Occipital lobe (tissue), 3 donors: ENCODE results near the gene POU6F2. TPM values are rescaled to one million over a fixed set of nuclear protein-coding genes. Genes with fewer than 3 reads are reported as not detected.

ENCODE experiments used
- DNase-seq: peaks from one replicate; lab custom pipeline; 2025; lab: John Stamatoyannopoulos, UW
- small RNA-seq: library from RNA; depleted of rRNA; stranded (forward); fragments of <200 nt; gene quantifications from one replicate; pipeline ENCODE3, GENCODE V24; 2014
- total RNA-seq: library from RNA; depleted of rRNA; stranded (reverse); fragments of >200 nt; gene quantifications from one replicate; pipeline ENCODE4 v1.2.3, GENCODE V29; 2014

The POU6F2 gene
- total RNA-seq, 1 donor from 2014 or later = 2.0 TPM

- no peak for DNase-seq
Measured at GRCh38 chr7:39490296-39490695, 512.6 kb downstream of the POU6F2 start.

- DNase-seq = no peak
Measured at GRCh38 chr7:39493934-39494333, 516.2 kb downstream of the POU6F2 start.

GRCh38 chr7:39501358-39501757, 523.6 kb downstream of the POU6F2 start:
- DNase-seq = no peak

GRCh38 chr7:39504963-39505362, 527.3 kb downstream of the POU6F2 start:
- DNase-seq = no peak

GRCh38 chr7:39507866-39508551, 530.3 kb downstream of the POU6F2 start:
- DNase-seq = no peak

- no peak for DNase-seq
Measured at GRCh38 chr7:39509436-39509835, 531.7 kb downstream of the POU6F2 start.

- no peak for DNase-seq
Measured at GRCh38 chr7:39509912-39510311, 532.2 kb downstream of the POU6F2 start.

- no peak for DNase-seq
Measured at GRCh38 chr7:39510864-39511354, 533.2 kb downstream of the POU6F2 start.

GRCh38 chr7:39515534-39516228, 538.0 kb downstream of the POU6F2 start:
- DNase-seq = no peak

GRCh38 chr7:39516498-39516897, 538.8 kb downstream of the POU6F2 start:
- DNase-seq = no peak

GRCh38 chr7:39517240-39517639, 539.5 kb downstream of the POU6F2 start:
- DNase-seq = no peak

Small RNAs within 50 kb of the gene (small RNA-seq; reads per million reads assigned to genes)
- gene SNORA20B = not detected

Other genes starting within 250 kb of the POU6F2 start
- 86.9 TPM for gene VPS41, start 68.7 kb upstream of the POU6F2 start, total RNA-seq